GM21528 (cell line): ENCODE measurements around the gene LRRC14B.
"Not testable (repeated sequence)": the region's sequence is repeated elsewhere in the genome, so short reads cannot be mapped to it uniquely, and the experiment has no call there.

Experiments used
- ATAC-seq: cut with Tn5 transposase; IDR thresholded peaks from one replicate; pipeline ENCODE4 v1.9.1; 2021; ENCODE audit warnings: mild to moderate bottlenecking, moderate library complexity; ENCODE audit not compliant: unreplicated experiment, low FRiP score

Gene LRRC14B

GRCh38 chr5:159448-160172, 31.7 kb upstream of the LRRC14B start:
- ATAC-seq, result no peak

- ATAC-seq, result no peak
These were observed 31.2 kb upstream of the LRRC14B start for GRCh38 chr5:160173-160510.

GRCh38 chr5:160921-161802, 30.1 kb upstream of the LRRC14B start:
- ATAC-seq, result no peak

GRCh38 chr5:161803-162110, 29.5 kb upstream of the LRRC14B start:
- ATAC-seq, result no peak

- no peak for ATAC-seq
These were observed 29.1 kb upstream of the LRRC14B start for GRCh38 chr5:162190-162564.

GRCh38 chr5:162565-163337, 28.5 kb upstream of the LRRC14B start:
- ATAC-seq, result no peak

- ATAC-seq, result no peak
These were observed 28.0 kb upstream of the LRRC14B start for GRCh38 chr5:163338-163620.

GRCh38 chr5:163841-164240, 27.5 kb upstream of the LRRC14B start:
- no peak for ATAC-seq

GRCh38 chr5:164244-164643, 27.1 kb upstream of the LRRC14B start:
- no peak for ATAC-seq

- ATAC-seq, result not testable (repeated sequence)
These were observed 26.5 kb upstream of the LRRC14B start for GRCh38 chr5:164783-165182.

GRCh38 chr5:166441-167372, 24.6 kb upstream of the LRRC14B start:
- no peak for ATAC-seq

GRCh38 chr5:167511-167910, 23.8 kb upstream of the LRRC14B start:
- no peak for ATAC-seq

GRCh38 chr5:167982-168660, 23.2 kb upstream of the LRRC14B start:
- ATAC-seq, result no peak

- ATAC-seq, result no peak
These were observed 22.1 kb upstream of the LRRC14B start for GRCh38 chr5:169071-169727.

GRCh38 chr5:169728-170094, 21.6 kb upstream of the LRRC14B start:
- ATAC-seq, result no peak

- no peak for ATAC-seq
These were observed 20.1 kb upstream of the LRRC14B start for GRCh38 chr5:170971-171800.

GRCh38 chr5:171801-172331, 19.4 kb upstream of the LRRC14B start:
- ATAC-seq, result no peak

GRCh38 chr5:172421-172820, 18.9 kb upstream of the LRRC14B start:
- no peak for ATAC-seq
